Kidney (tissue), 14 donors: ENCODE measurements around the gene OR4Q3. TPM values are rescaled to one million over a fixed set of nuclear protein-coding genes. Genes with fewer than 3 reads are reported as not detected.
"Not testable (repeated sequence)": the region's sequence is repeated elsewhere in the genome, so short reads cannot be mapped to it uniquely, and the experiment has no call there.

ENCODE experiments used
- DNase-seq, 5 donors: peaks; one replicate each; pipeline ENCODE4 v3.0.0-alpha.2; 2013 to 2020
- FAIRE-seq: peaks from 2 replicates; lab custom pipeline; 2012; peaks lifted over from hg19 to GRCh38; lab: Jason Lieb, UNC
- H3K27ac ChIP-seq, 2 donors: one replicate each; pipeline ENCODE4 v1.7.0; 2013; ENCODE audit warnings: low read depth in 2 of 2, low read length in 2 of 2, inconsistent platforms in 1 of 2
- H3K27me3 ChIP-seq: one replicate; pipeline ENCODE4 v1.7.1; 2013; ENCODE audit warnings: low read length, inconsistent platforms; ENCODE audit not compliant: control insufficient read depth, insufficient read depth
- H3K36me3 ChIP-seq, 3 donors: one replicate each; pipeline versions ENCODE4 v1.7.0 to v1.7.1; 2013; ENCODE audit warnings: low read length in 3 of 3, control low read depth in 1 of 3, inconsistent platforms in 1 of 3; ENCODE audit not compliant: insufficient read depth in 3 of 3, control insufficient read depth in 2 of 3
- H3K4me1 ChIP-seq, 3 donors: one replicate each; pipeline versions ENCODE4 v1.7.0 to v1.7.1; 2013; ENCODE audit warnings: low read length in 3 of 3, inconsistent platforms in 1 of 3, low read depth in 1 of 3; ENCODE audit not compliant: control insufficient read depth in 2 of 3, insufficient read depth in 2 of 3
- H3K4me3 ChIP-seq, 3 donors: one replicate each; pipeline versions ENCODE4 v1.7.0 to v1.8.1; 2013; ENCODE audit warnings: low read length in 3 of 3, control low read depth in 1 of 3, inconsistent platforms in 1 of 3
- H3K9ac ChIP-seq, 3 donors: one replicate each; pipeline versions ENCODE4 v1.7.0 to v1.7.1; 2013; ENCODE audit warnings: low read length in 3 of 3, control low read depth in 1 of 3, inconsistent platforms in 1 of 3
- H3K9me3 ChIP-seq, 3 donors: one replicate each; pipeline versions ENCODE4 v1.7.0 to v1.7.1; 2013; ENCODE audit warnings: low read length in 3 of 3, control low read depth in 1 of 3, inconsistent platforms in 1 of 3; ENCODE audit not compliant: control insufficient read depth in 2 of 3, insufficient read depth in 1 of 3
- CTCF ChIP-seq: IDR thresholded peaks from 3 replicates; pipeline ENCODE4 v1.5.1; 2012; ENCODE audit warnings: mild to moderate bottlenecking, moderate library complexity, borderline replicate concordance; ENCODE audit not compliant: insufficient read depth; ENCODE audit errors: extremely low read depth
- intact Hi-C: fragments of 100-400 bp; cut with DNase I; formaldehyde crosslinking; loops from one replicate; pipeline ENCODE4 v1.11.1; 2022
- polyA plus RNA-seq: library from polyadenylated mRNA; stranded (reverse); fragments of 350-450 nt; fragmentation: Illumina TruSeq; extraction: RNeasy Lipid Tissue Mini Kit (QIAGEN cat#74804); gene quantifications from one replicate; pipeline ENCODE4 v1.2.3, GENCODE V29; 2014; ENCODE audit warnings: low read depth, low replicate concordance; ENCODE audit not compliant: insufficient read depth
- total RNA-seq: library from RNA; stranded (reverse); fragmentation: NEBNext Ultra II Directional; extraction: Animal tissue kit (Norgen Biotek cat#: 25700); gene quantifications from one replicate; pipeline ENCODE4 v1.2.1, GENCODE V29; 2021
- donor health status: control.
- donor health status: control.
- donor health status: control.
- donor health status: control.
- donor health status: control.
- donor health status: DM: yes; HTN: yes; CAD: no.
- donor health status: Normal renal cell carcinoma (clear cell type).

OR4Q3 gene
- total and polyA plus RNA-seq, 2 donors from 2014 or later = not detected

GRCh38 chr14:19754172-19754571 is 10.8 kb downstream of the OR4Q3 start:
- no peak for TF ChIP-seq CTCF

GRCh38 chr14:19771491-19771890 is 28.1 kb downstream of the OR4Q3 start:
- DNase-seq, intact Hi-C loops, H3K4me3 ChIP-seq, H3K9me3 ChIP-seq, H3K27me3 ChIP-seq, H3K27ac ChIP-seq, H3K9ac ChIP-seq, FAIRE-seq, H3K36me3 ChIP-seq, H3K4me1 ChIP-seq: not testable (repeated sequence)

More at GRCh38 chr14:19754172-19754571, 10.8 kb downstream of the OR4Q3 start:
- Histone ChIP-seq H3K9ac (no peak overlapping the region), H3K4me3 (no peak overlapping the region), H3K9me3 (peaks cover 0 to 2% (median 0%) of the 10 kb centered on the region in 3 donors), H3K4me1 (no peaks in the 10 kb centered on the region), H3K36me3 (no peaks in the 10 kb centered on the region), H3K27ac (no peak overlapping the region), H3K27me3 (no peaks in the 10 kb centered on the region)
- intact Hi-C loops = no loop called here
- DNase-seq = no peak
- no peak for FAIRE-seq

- no peak for DNase-seq
- FAIRE-seq = no peak
- Histone ChIP-seq H3K9me3 (peaks cover 0 to 8% (median 2%) of the 10 kb centered on the region in 3 donors), H3K4me3 (no peak overlapping the region), H3K9ac (no peak overlapping the region), H3K36me3 (no peaks in the 10 kb centered on the region), H3K27ac (no peak overlapping the region), H3K27me3 (no peaks in the 10 kb centered on the region), H3K4me1 (no peaks in the 10 kb centered on the region)
- no peak for TF ChIP-seq CTCF
- intact Hi-C loops = no loop called here
These were observed 28.6 kb downstream of the OR4Q3 start for GRCh38 chr14:19771895-19772430.

GRCh38 chr14:19772454-19772853 is 29.1 kb downstream of the OR4Q3 start:
- H3K4me3 ChIP-seq, H3K4me1 ChIP-seq, intact Hi-C loops, DNase-seq, H3K9ac ChIP-seq, H3K27me3 ChIP-seq, FAIRE-seq, H3K27ac ChIP-seq, H3K9me3 ChIP-seq, H3K36me3 ChIP-seq: not testable (repeated sequence)

GRCh38 chr14:19773204-19773603 is 29.8 kb downstream of the OR4Q3 start, which contains the start of gene OR4M1:
TSS of gene OR4M1 (plus strand) at chr14:19773504. CDS start at chr14:19780323, 6,819 bp downstream.
- H3K4me1 ChIP-seq, FAIRE-seq, H3K36me3 ChIP-seq, intact Hi-C loops, H3K4me3 ChIP-seq, H3K9ac ChIP-seq, H3K9me3 ChIP-seq, DNase-seq, H3K27ac ChIP-seq, H3K27me3 ChIP-seq: not testable (repeated sequence)
